Skeletal muscle satellite cell (primary cell): ENCODE measurements around the gene TPCN2.

Source experiments
- H3K27me3 ChIP-seq: 2 replicates; pipeline ENCODE4 v1.7.0; 2013; ENCODE audit warnings: low read length; ENCODE audit not compliant: control insufficient read depth, insufficient read depth
- H3K36me3 ChIP-seq: 2 replicates; pipeline ENCODE4 v1.7.0; 2013; ENCODE audit warnings: mild to moderate bottlenecking, control low read depth, low read length; ENCODE audit not compliant: insufficient read depth
- H3K4me1 ChIP-seq: 2 replicates; pipeline ENCODE4 v1.7.0; 2013; ENCODE audit warnings: low read length; ENCODE audit not compliant: control insufficient read depth, insufficient read depth
- H3K4me2 ChIP-seq: 2 replicates; pipeline ENCODE4 v1.7.0; 2013; ENCODE audit warnings: mild to moderate bottlenecking, low read length
- H3K4me3 ChIP-seq: 2 replicates; pipeline ENCODE4 v1.7.0; 2013; ENCODE audit warnings: low read length
- H3K9ac ChIP-seq: 2 replicates; pipeline ENCODE4 v1.7.0; 2013; ENCODE audit warnings: mild to moderate bottlenecking, low read depth, low read length, moderate library complexity
- H3K9me3 ChIP-seq: replicated peaks from 2 replicates; pipeline ENCODE4 v1.7.0; 2013; ENCODE audit warnings: mild to moderate bottlenecking, control low read depth, low read length

TPCN2 gene

DNA sequence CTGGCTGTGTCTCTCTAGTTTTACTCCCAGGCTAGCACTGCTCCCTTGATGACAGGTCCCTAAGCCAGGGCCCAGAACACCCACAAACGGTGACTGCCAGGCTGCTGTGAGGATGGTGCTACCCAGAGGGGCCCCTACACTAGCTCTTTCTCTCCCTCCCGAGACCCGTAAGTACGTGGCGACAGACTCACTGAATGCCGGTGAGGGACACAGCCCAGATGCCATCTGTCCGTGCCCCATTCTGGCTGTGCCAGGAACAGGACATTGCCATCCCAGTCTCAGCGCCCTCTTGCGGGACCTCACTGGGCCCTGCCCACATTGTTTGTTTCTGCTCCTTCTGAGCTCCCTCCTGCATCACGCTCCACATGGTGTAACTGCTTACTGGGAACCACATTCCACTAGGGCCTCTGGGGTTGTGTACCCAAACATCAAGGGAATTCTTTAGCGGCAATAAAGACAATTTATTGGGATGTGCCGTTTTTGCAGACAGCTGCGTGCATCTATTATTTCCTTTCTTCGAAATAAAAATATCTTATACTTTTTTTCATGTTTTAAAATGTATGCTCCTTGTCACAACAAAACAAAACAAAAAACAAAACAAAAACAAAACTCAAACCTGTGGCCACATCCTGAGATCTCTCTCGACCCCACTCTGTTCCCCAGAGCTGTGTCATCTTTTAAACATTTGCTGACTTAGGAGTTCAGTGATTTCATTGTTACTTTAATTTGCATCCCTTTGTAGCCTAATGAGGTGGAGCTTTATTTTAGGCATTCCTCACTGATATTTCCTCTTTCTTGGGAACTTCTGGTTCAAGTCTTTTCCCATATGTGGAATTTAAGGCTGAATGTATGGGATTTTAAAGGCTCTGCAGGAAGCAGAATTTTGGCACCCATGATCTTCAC, 4.4 kb upstream of the TPCN2 start:
- Histone ChIP-seq H3K4me2 (peak overlapping the region; percentile 69), H3K36me3 (no peaks in the 10 kb centered on the region), H3K4me1 (peaks cover 34% of the 10 kb centered on the region), H3K9ac (peak overlapping the region; percentile 35), H3K4me3 (peak overlapping the region; percentile 12), H3K27me3 (no peaks in the 10 kb centered on the region), H3K9me3 (no peaks in the 10 kb centered on the region)

GRCh38 chr11:69048031-69048693, 570 bp upstream of the TPCN2 start:
- peak overlapping the region; percentile 84 for H3K4me2 ChIP-seq
- no peaks in the 10 kb centered on the region for H3K36me3 ChIP-seq
- no peaks in the 10 kb centered on the region for H3K27me3 ChIP-seq
- H3K9me3 ChIP-seq: no peaks in the 10 kb centered on the region
- H3K4me3 ChIP-seq: peak overlapping the region; percentile 91
- peaks cover 39% of the 10 kb centered on the region for H3K4me1 ChIP-seq
- peak overlapping the region; percentile 95 for H3K9ac ChIP-seq

DNA sequence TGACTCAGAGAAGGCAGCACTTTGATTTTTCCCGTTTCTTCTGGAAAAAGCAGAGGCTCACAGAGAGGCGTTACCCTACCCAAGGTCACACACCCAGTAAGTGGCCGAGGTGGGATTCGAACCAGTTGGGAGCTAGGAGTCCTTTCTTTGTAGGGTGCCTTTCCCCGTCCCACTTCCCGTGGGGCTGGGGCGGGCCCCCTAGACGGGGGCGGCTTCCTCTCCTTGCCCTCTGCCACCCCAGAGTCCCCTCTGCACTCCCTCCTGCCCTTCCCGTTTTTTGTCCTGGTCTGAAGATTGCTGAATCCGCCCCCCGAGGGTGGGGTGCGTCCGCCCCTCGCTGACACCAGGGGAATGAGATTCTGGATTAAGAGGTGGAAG, 747 bp downstream of the TPCN2 start:
- H3K27me3 ChIP-seq: no peaks in the 10 kb centered on the region
- peaks cover 33% of the 10 kb centered on the region for H3K4me1 ChIP-seq
- peak overlapping the region; percentile 91 for H3K4me3 ChIP-seq
- H3K36me3 ChIP-seq: peaks cover 9% of the 10 kb centered on the region
- no peaks in the 10 kb centered on the region for H3K9me3 ChIP-seq
- peak overlapping the region; percentile 84 for H3K4me2 ChIP-seq
- H3K9ac ChIP-seq: peak overlapping the region; percentile 95

DNA sequence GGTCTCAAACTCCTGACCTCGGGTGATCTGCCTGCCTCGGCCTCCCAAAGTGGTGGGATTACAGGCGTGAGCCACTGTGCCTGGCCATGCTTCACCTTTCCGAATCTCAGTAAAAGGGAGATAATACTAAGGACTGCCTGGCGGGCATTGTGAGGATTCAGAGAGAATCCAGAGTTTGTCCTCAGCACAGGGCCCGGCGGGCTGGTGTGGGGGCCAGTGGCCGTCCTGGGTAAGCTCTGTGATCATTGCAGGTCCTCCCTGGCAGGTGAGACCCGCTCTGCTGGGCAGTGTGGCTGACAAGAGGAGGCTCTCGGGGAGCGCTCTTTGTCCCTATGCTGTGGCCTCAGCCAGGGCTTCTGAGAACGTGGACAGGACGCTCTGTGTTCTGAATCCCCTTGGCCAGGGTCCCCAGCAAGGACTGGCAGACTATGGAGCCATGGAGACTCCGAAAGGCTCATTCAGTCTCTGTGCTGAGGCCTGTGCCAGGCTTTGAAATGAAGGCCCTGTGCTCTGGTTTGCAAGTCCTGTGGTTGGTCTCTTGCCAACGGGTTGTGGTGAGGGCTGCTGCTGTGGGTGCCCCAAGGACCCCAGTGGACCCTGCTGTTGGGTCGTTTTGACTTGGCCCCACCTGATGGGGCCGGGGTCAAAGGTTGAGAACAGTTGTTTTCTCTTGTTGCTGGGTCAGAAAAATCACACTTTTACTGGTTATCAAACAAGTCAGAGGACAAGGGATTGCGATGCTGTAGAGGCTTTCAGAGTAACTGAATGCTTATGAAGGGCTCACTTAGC, 2.1 kb downstream of the TPCN2 start:
- H3K36me3 ChIP-seq: peaks cover 17% of the 10 kb centered on the region
- peak overlapping the region; percentile 84 for H3K4me2 ChIP-seq
- no peak overlapping the region for H3K4me3 ChIP-seq
- peaks cover 27% of the 10 kb centered on the region for H3K4me1 ChIP-seq
- no peaks in the 10 kb centered on the region for H3K9me3 ChIP-seq
- no peak overlapping the region for H3K9ac ChIP-seq
- no peaks in the 10 kb centered on the region for H3K27me3 ChIP-seq

DNA sequence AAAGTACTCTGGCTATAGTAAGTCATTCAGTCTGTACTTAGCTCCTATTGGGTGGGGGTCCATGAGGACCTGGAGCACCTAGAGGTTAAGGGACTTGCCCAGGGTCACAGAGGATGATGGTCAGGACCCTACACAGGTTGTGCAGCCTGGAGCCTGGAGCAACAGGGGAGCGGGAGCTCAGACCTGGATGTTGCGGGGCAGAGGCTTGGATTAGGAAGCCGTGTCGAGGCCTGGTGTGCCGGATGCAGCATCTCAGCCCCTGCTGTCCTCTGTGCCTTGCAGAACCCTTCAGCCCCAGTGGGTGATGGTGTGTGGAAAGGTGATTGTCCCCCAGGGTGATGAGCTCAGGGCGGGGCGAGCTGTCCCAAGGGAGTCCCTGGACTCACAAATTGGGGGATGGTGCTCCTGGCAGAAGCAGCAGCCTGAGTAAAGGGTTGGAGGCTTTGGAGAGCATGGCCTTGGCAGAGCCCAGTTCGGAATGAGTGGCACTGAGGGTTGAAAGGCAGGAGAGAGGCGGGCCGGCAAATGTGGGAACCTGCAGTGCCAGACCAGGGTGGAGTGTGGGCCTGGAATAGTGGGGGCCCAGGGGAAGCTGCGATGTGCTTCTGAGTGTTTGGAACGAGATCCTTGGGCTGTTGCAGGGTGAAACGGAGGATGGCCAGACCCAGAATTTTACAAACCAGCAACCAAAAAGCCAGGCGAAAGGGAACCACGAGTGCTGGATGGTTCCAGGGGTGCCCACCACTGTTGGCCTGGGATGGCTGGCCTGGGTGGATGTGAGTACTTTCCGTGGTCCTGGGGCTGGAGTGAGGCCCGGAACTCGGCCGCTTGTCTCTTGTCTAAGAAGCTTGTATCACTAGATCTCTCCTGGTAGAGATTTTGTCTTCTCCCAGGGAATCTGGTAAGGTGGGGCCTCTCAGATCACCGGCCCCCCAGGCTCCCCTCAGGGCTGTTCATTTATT, 2.9 kb downstream of the TPCN2 start:
- Histone ChIP-seq H3K36me3 (peaks cover 17% of the 10 kb centered on the region), H3K9me3 (no peaks in the 10 kb centered on the region), H3K9ac (no peak overlapping the region), H3K27me3 (no peaks in the 10 kb centered on the region), H3K4me1 (peaks cover 27% of the 10 kb centered on the region), H3K4me3 (peak overlapping the region; percentile 16), H3K4me2 (peak overlapping the region; percentile 48)

DNA sequence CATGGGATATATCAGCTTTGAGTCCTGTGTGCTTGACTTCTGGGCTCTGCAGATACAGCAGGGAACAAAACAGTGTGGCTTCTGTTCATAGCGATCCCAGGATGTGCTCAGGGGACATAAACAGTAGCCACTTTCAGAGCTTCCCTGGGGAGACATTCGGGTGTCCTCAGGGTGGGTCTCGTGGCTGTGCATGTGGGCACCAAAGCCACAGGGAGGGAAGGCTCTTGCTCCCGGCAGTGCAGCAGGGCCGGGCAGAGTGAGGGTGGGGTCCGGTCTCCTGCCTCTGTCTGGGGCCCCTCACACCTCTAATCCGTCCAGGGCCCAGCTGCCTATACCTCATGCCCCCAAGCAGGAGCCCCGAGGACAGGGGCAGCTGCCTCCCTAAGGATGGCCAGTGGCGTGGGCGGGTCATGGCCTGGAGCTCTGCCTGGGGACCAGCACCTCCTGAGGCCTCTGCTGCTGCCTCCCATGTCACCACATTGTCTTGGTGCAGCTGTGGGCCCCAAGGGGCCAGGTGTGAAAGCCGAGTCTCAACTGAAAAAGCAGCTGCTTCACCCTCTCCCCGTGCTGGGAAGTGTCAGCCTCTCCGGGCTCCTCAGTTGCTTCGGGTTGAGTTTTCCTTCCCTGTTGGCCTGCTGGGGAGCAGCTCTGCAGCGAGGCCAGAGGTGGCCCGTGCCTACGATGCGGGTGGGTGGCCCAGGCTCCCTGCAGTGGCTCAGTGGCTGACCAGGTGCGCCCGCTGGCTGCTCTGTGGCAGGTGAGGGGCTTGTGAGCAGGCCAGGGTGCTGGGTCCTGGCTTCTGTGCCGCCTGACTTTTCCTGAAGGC, 3.8 kb downstream of the TPCN2 start:
- H3K9me3 ChIP-seq: no peaks in the 10 kb centered on the region
- H3K4me3 ChIP-seq: no peak overlapping the region
- peaks cover 20% of the 10 kb centered on the region for H3K36me3 ChIP-seq
- no peak overlapping the region for H3K4me2 ChIP-seq
- no peaks in the 10 kb centered on the region for H3K27me3 ChIP-seq
- H3K4me1 ChIP-seq: peaks cover 27% of the 10 kb centered on the region
- H3K9ac ChIP-seq: no peak overlapping the region

DNA sequence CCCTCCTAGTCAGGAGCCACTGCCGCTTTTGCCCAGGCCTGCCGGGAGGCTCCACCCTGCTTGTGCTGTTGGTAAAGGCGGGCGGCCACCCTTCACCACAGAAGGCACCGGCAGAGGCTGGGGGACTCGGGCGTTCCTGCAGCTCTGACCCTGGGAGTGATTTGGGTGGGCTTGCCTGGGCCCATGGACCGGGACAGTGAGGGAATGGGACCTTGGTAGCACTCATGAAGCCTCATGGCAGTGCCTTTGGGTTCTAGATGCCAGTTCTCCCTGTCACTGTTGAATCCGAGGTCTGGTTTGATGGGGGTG, 4.4 kb downstream of the TPCN2 start:
- Histone ChIP-seq H3K36me3 (peaks cover 20% of the 10 kb centered on the region), H3K4me3 (no peak overlapping the region), H3K4me2 (no peak overlapping the region), H3K9ac (no peak overlapping the region), H3K4me1 (peaks cover 23% of the 10 kb centered on the region), H3K9me3 (no peaks in the 10 kb centered on the region), H3K27me3 (no peaks in the 10 kb centered on the region)

- Histone ChIP-seq H3K9ac (no peak overlapping the region), H3K4me3 (no peak overlapping the region), H3K36me3 (peaks cover 20% of the 10 kb centered on the region), H3K27me3 (no peaks in the 10 kb centered on the region), H3K4me1 (peaks cover 18% of the 10 kb centered on the region), H3K9me3 (no peaks in the 10 kb centered on the region), H3K4me2 (no peak overlapping the region)
These were observed 5.0 kb downstream of the TPCN2 start for GRCh38 chr11:69053546-69054396.

DNA sequence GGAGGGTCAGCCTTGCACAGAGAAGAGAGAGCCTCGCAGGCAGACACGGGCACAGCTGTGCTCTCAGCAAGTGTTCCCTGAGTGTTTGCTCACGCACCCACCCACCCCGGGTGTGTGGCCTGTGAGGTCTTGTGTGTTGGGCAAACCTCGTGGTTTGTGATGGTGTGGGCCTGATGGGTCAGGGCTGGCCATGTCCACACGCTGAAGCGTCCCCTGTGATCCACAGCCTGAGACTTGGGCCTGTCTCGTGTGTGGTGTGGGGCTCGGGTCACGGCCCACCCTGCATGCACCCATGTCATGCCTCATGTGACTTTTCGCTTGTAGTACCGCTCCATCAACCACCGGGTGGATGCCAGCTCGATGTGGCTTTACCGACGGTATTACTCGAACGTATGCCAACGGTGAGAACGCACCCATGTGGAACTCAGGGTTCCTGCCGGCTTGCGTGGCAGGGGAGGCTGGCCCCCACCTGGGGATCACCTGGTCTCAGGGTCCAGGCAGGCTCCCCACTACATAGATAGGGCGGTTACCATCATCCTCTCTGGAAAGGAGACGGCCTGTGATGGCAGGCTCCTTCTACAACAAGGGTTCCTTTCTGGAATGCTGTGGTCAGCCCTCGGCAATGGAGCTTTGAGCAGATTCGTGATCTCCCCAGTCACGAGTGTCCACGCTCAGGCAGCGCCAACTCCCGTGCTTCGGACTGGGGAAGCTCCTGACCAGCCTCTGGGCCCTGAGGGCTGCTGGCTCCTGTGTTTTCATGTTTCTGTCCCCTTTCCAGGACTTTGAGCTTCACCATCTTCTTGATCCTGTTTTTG, 5.9 kb downstream of the TPCN2 start:
- Histone ChIP-seq H3K4me1 (peaks cover 15% of the 10 kb centered on the region), H3K4me3 (no peak overlapping the region), H3K27me3 (no peaks in the 10 kb centered on the region), H3K36me3 (peaks cover 21% of the 10 kb centered on the region), H3K9ac (no peak overlapping the region), H3K4me2 (no peak overlapping the region), H3K9me3 (no peaks in the 10 kb centered on the region)
